Measurements from ENCODE around the gene DLGAP1.

DNA sequence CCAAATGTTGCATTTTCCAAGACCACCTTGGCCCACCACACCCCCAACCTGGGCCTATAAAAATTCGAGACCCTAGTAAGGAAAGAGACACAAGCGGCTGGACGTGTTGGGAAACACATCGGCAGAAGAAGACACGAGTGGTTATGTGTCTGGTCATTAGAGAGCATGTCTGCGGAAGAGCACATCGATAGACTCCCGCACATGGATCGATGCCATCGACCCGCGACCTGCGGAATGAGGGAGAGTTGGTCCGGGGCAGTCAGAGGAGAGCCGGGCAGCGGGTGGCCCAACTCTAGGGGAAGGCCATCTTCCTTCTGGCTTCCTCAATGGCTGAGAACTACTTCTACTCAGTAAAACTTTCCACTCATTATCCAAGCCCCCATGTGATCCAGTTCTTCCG lies 785.7 kb downstream of the DLGAP1 start:
- TF ChIP-seq, protein P1, sequence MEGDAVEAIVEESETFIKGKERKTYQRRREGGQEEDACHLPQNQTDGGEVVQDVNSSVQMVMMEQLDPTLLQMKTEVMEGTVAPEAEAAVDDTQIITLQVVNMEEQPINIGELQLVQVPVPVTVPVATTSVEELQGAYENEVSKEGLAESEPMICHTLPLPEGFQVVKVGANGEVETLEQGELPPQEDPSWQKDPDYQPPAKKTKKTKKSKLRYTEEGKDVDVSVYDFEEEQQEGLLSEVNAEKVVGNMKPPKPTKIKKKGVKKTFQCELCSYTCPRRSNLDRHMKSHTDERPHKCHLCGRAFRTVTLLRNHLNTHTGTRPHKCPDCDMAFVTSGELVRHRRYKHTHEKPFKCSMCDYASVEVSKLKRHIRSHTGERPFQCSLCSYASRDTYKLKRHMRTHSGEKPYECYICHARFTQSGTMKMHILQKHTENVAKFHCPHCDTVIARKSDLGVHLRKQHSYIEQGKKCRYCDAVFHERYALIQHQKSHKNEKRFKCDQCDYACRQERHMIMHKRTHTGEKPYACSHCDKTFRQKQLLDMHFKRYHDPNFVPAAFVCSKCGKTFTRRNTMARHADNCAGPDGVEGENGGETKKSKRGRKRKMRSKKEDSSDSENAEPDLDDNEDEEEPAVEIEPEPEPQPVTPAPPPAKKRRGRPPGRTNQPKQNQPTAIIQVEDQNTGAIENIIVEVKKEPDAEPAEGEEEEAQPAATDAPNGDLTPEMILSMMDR (IDR thresholded peaks at IDR 0.05) = no peak
- no peak for TF ChIP-seq POLR2A (IDR thresholded peaks at IDR 0.05)
